Keratinocyte (primary cell): ENCODE data around the gene MAP3K20. TPM values are rescaled to one million over a fixed set of nuclear protein-coding genes. Genes with fewer than 3 reads are reported as not detected.

Experiments used
- DNase-seq: peaks from one replicate; pipeline ENCODE4 v3.0.0-alpha.2; 2011; ENCODE audit warnings: low read depth, missing footprints, low spot score
- FAIRE-seq: peaks from 2 replicates; lab custom pipeline; 2011; peaks lifted over from hg19 to GRCh38; lab: Jason Lieb, UNC
- H2AFZ ChIP-seq: 2 replicates; pipeline ENCODE4 v1.6.0; 2012; ENCODE audit warnings: low read length, control low read depth, inconsistent platforms; ENCODE audit not compliant: control insufficient read depth
- H3K27ac ChIP-seq: 2 replicates; pipeline ENCODE4 v1.5.1; 2011; ENCODE audit warnings: low read length; ENCODE audit not compliant: control insufficient read depth, insufficient read depth
- H3K27me3 ChIP-seq: 3 replicates; pipeline ENCODE4 v1.6.0; 2011; ENCODE audit warnings: low read length; ENCODE audit not compliant: control insufficient read depth, insufficient read depth; ENCODE audit errors: extremely low read depth
- H3K36me3 ChIP-seq, 2 experiments: 2 replicates in 1 of 2; 3 replicates in 1 of 2; pipeline ENCODE4 v1.5.1; 2011; ENCODE audit warnings: low read length in 2 of 2, mild to moderate bottlenecking in 1 of 2; ENCODE audit not compliant: control insufficient read depth in 2 of 2, insufficient read depth in 2 of 2; ENCODE audit errors: extremely low read depth in 1 of 2
- H3K4me1 ChIP-seq: 3 replicates; pipeline ENCODE4 v1.5.1; 2011; ENCODE audit warnings: low read length; ENCODE audit not compliant: control insufficient read depth, insufficient read depth; ENCODE audit errors: extremely low read depth
- H3K4me2 ChIP-seq: 3 replicates; pipeline ENCODE4 v1.6.0; 2011; ENCODE audit warnings: low read depth, low read length; ENCODE audit not compliant: control insufficient read depth, insufficient read depth; ENCODE audit errors: extremely low read depth
- H3K4me3 ChIP-seq, 3 experiments: fragments of 200-600 bp in 1 of 3; sonication (generic) in 1 of 3; 2 replicates in 2 of 3; 3 replicates in 1 of 3; pipeline ENCODE4 v1.5.1; 2011 to 2016; ENCODE audit warnings: low read length in 3 of 3, mild to moderate bottlenecking in 3 of 3, control low read depth in 2 of 3, inconsistent platforms in 1 of 3, low read depth in 1 of 3, mixed read lengths in 1 of 3, mixed run types in 1 of 3, moderate library complexity in 1 of 3; ENCODE audit not compliant: control insufficient read depth in 2 of 3, insufficient read depth in 2 of 3; ENCODE audit errors: extremely low read depth in 1 of 3
- H3K79me2 ChIP-seq: 2 replicates; pipeline ENCODE4 v1.6.0; 2012; ENCODE audit warnings: low read length; ENCODE audit not compliant: control insufficient read depth, insufficient read depth
- H3K9ac ChIP-seq: 3 replicates; pipeline ENCODE4 v1.6.0; 2011; ENCODE audit warnings: low read length; ENCODE audit not compliant: control insufficient read depth, insufficient read depth; ENCODE audit errors: extremely low read depth
- H3K9me1 ChIP-seq: 3 replicates; pipeline ENCODE4 v1.6.0; 2011; ENCODE audit warnings: low read length; ENCODE audit not compliant: control insufficient read depth, insufficient read depth; ENCODE audit errors: extremely low read depth
- H3K9me3 ChIP-seq: 2 replicates; pipeline ENCODE4 v1.5.1; 2012; ENCODE audit warnings: low read depth, low read length; ENCODE audit not compliant: control insufficient read depth
- H4K20me1 ChIP-seq: 3 replicates; pipeline ENCODE4 v1.6.0; 2011; ENCODE audit warnings: low read length; ENCODE audit not compliant: control insufficient read depth, insufficient read depth; ENCODE audit errors: extremely low read depth
- EZH2 ChIP-seq: IDR thresholded peaks from one replicate; pipeline ENCODE4 v1.6.1; 2012; ENCODE audit warnings: inconsistent platforms, mild to moderate bottlenecking, low read length, moderate library complexity
- dilution Hi-C: fragments of 300-500 bp; cut with MboI; formaldehyde crosslinking; loops from one replicate; pipeline ENCODE4 v1.7.0; 2020; ENCODE audit warnings: low sequenced_read_pairs; ENCODE audit not compliant: extremely low pct_ligation_motif_present
- polyA plus RNA-seq, 5 experiments: library from polyadenylated mRNA; depleted of rRNA in 3 of 5; stranded (reverse) in 3 of 5; stranded (forward) in 1 of 5; unstranded in 1 of 5; fragments of >200 nt; gene quantifications; 1 replicate in 1 of 5; 2 replicates in 3 of 5; 3 replicates in 1 of 5; pipeline versions ENCODE4 v1.2.1 to v1.2.3, GENCODE V29; 2011 to 2012; ENCODE audit warnings: missing spikeins in 2 of 5, low read depth in 1 of 5, low replicate concordance in 1 of 5
- TF ChIP-seq, protein P1 (sequence below), 3 experiments: IDR thresholded peaks in 1 of 3; conservative IDR thresholded peaks in 1 of 3; optimal IDR thresholded peaks in 1 of 3; 2 replicates in 2 of 3; 3 replicates in 1 of 3; pipeline versions ENCODE3 to v1.5.1; 2011; ENCODE audit warnings: low read length in 3 of 3, mild to moderate bottlenecking in 3 of 3, moderate library complexity in 2 of 3, control low read depth in 1 of 3, inconsistent platforms in 1 of 3; ENCODE audit not compliant: insufficient read depth in 2 of 3; ENCODE audit errors: extremely low read depth in 1 of 3

MAP3K20 gene
- polyA plus RNA-seq, 1 donor (not counting 4 experiments of a cell fraction or from before 2014, with no cell fraction given), result 31.7 TPM

DNA sequence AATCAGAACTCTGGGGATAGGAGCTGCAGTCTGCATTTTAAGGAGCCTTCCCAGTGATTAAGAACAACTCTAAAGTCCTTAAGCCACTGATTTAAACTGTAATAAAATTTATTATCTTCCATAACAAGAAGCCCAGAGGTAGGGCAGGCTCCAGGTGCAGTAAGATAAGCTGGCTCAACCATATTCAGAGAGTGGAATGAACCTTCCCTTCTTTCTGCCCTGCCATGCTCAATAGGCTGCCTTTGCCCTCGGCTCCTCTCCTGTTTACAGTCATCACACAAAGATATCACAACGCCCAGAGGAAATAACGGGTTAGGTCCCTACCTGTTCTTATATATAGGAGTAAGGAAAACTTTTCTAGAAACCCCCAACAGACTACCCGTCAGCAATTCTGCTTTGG, 188.5 kb downstream of the MAP3K20 start:
- no peak overlapping the region for H3K9ac ChIP-seq
- H3K9me3 ChIP-seq, result no peaks in the 10 kb centered on the region
- dilution Hi-C loops, result no loop called here
- DNase-seq (no peak), FAIRE-seq (no peak)
- H3K9me1 ChIP-seq, result no peaks in the 10 kb centered on the region
- H2AFZ ChIP-seq, result no peak overlapping the region
- no peaks in the 10 kb centered on the region for H3K27me3 ChIP-seq
- TF ChIP-seq, protein P1, sequence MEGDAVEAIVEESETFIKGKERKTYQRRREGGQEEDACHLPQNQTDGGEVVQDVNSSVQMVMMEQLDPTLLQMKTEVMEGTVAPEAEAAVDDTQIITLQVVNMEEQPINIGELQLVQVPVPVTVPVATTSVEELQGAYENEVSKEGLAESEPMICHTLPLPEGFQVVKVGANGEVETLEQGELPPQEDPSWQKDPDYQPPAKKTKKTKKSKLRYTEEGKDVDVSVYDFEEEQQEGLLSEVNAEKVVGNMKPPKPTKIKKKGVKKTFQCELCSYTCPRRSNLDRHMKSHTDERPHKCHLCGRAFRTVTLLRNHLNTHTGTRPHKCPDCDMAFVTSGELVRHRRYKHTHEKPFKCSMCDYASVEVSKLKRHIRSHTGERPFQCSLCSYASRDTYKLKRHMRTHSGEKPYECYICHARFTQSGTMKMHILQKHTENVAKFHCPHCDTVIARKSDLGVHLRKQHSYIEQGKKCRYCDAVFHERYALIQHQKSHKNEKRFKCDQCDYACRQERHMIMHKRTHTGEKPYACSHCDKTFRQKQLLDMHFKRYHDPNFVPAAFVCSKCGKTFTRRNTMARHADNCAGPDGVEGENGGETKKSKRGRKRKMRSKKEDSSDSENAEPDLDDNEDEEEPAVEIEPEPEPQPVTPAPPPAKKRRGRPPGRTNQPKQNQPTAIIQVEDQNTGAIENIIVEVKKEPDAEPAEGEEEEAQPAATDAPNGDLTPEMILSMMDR (optimal IDR thresholded peaks at IDR 0.05 in 1 of 3, IDR thresholded peaks at IDR 0.05 in 1 of 3, conservative IDR thresholded peaks at IDR 0.05 in 1 of 3; ENCODE audit: extremely low read depth in 1 of 3, insufficient read depth in 2 of 3, low read length in 3 of 3), result no peak
- TF ChIP-seq EZH2, result no peak
- no peaks in the 10 kb centered on the region for H3K4me1 ChIP-seq
- H3K27ac ChIP-seq, result no peak overlapping the region
- no peaks in the 10 kb centered on the region for H3K79me2 ChIP-seq
- H3K4me3 ChIP-seq, result no peak overlapping the region
- H4K20me1 ChIP-seq, result no peaks in the 10 kb centered on the region
- peaks cover 11 to 32% of the 10 kb centered on the region in 2 experiments for H3K36me3 ChIP-seq
- no peak overlapping the region for H3K4me2 ChIP-seq

DNA sequence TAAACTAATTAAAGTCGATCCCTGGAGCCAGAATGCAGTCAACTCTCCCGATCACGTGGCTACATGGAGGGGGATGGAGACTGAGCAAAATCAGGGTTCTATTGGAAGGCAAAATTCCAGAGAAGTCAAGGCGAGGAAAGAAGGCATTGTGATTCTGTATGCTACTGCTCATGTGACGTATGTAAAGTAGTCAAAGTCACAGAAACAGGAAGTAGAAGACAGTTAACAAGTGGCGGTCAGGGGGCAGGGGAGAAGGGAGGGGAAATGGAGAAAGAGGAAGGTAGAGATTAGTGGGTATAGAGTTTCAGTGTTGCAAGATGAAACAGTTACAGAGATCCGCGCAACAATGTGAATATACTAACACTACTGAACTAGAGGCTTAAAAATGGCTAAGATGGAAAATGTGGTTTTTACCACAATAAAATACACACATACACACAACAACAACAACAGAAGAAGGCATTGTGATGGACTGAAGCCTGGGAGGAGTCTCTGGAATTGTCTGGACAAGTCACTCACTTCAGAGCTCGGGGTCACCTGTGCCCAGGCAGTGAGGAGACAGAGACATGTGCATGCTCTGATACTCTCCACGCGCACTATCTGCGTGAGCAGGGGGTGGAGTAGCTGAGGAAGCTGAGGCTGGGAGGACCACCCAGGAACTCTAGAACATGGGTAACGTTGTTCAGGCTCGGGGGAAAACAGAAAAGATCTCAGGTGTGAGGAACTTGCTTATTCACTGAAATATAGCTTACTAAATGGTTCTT, 189.1 kb downstream of the MAP3K20 start:
- H3K79me2 ChIP-seq, result no peaks in the 10 kb centered on the region
- no peak overlapping the region for H2AFZ ChIP-seq
- H3K4me3 ChIP-seq, result no peak overlapping the region
- no peaks in the 10 kb centered on the region for H3K9me1 ChIP-seq
- H3K27ac ChIP-seq, result no peak overlapping the region
- DNase-seq (no peak), FAIRE-seq (no peak)
- H3K9ac ChIP-seq, result no peak overlapping the region
- no peaks in the 10 kb centered on the region for H3K27me3 ChIP-seq
- no peaks in the 10 kb centered on the region for H3K9me3 ChIP-seq
- H3K4me2 ChIP-seq, result no peak overlapping the region
- dilution Hi-C loops, result no loop called here
- H4K20me1 ChIP-seq, result no peaks in the 10 kb centered on the region
- no peaks in the 10 kb centered on the region for H3K4me1 ChIP-seq
- TF ChIP-seq, protein P1 (optimal IDR thresholded peaks at IDR 0.05 in 1 of 3, IDR thresholded peaks at IDR 0.05 in 1 of 3, conservative IDR thresholded peaks at IDR 0.05 in 1 of 3; ENCODE audit: extremely low read depth in 1 of 3, insufficient read depth in 2 of 3, low read length in 3 of 3), result no peak
- TF ChIP-seq EZH2, result no peak
- H3K36me3 ChIP-seq, result peaks cover 11 to 27% of the 10 kb centered on the region in 2 experiments
